ENCODE data around the gene SLIT3. TPM values are rescaled to one million over a fixed set of nuclear protein-coding genes. Genes with fewer than 3 reads are reported as not detected.

SLIT3 gene
- total RNA-seq, 1 donor from 2014 or later: 3.1 TPM

DNA sequence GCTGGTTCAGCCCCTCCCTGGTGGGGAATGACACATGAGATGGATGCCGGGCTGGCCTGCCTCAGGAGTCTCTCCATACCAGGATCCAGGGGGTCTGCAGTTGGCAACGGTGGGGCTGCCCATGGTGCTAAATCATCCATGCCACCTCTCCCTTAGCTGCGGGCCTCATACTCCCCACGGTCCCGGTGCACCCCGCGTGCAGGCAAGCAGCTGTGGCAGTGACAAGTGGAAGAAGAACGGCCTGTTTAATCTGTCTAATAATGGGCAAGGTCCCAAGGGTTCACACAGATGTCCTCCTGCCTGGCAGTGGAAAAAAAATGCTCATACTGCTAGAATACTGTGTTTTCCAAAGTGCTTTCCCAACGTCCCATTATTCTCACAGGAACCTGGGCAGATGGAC is 524.9 kb downstream of the SLIT3 start:
- TF ChIP-seq, protein P1, sequence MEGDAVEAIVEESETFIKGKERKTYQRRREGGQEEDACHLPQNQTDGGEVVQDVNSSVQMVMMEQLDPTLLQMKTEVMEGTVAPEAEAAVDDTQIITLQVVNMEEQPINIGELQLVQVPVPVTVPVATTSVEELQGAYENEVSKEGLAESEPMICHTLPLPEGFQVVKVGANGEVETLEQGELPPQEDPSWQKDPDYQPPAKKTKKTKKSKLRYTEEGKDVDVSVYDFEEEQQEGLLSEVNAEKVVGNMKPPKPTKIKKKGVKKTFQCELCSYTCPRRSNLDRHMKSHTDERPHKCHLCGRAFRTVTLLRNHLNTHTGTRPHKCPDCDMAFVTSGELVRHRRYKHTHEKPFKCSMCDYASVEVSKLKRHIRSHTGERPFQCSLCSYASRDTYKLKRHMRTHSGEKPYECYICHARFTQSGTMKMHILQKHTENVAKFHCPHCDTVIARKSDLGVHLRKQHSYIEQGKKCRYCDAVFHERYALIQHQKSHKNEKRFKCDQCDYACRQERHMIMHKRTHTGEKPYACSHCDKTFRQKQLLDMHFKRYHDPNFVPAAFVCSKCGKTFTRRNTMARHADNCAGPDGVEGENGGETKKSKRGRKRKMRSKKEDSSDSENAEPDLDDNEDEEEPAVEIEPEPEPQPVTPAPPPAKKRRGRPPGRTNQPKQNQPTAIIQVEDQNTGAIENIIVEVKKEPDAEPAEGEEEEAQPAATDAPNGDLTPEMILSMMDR (conservative IDR thresholded peaks at IDR 0.05; ENCODE audit: low read depth, low read length): no peak
- no peak for DNase-seq (ENCODE audit: low read depth)
- H3K4me3 ChIP-seq (ENCODE audit: low read depth, low read length): no peak overlapping the region

DNA sequence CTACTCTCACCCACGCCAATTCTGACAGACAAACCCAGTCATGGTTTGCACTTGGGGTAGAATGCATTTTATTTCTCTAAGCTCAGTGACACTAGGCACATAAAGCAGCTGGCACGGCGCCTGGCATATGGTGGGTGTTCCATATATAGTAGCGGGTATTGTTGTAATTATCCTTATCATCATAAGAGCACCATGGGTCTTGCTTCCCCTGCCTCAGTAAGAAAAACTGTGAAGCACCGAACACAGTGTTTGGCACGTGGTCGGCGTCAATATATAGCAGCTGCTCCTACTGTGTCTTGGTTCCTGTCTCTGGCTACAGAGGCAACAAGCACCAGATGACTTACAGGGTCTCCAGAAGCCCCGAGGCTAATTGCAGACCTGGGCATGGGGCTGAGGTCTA is 527.7 kb downstream of the SLIT3 start:
- TF ChIP-seq, protein P1 (conservative IDR thresholded peaks at IDR 0.05; ENCODE audit: low read depth, low read length): no peak
- DNase-seq (ENCODE audit: low read depth): no peak
- no peak overlapping the region for H3K4me3 ChIP-seq (ENCODE audit: low read depth, low read length)

DNA sequence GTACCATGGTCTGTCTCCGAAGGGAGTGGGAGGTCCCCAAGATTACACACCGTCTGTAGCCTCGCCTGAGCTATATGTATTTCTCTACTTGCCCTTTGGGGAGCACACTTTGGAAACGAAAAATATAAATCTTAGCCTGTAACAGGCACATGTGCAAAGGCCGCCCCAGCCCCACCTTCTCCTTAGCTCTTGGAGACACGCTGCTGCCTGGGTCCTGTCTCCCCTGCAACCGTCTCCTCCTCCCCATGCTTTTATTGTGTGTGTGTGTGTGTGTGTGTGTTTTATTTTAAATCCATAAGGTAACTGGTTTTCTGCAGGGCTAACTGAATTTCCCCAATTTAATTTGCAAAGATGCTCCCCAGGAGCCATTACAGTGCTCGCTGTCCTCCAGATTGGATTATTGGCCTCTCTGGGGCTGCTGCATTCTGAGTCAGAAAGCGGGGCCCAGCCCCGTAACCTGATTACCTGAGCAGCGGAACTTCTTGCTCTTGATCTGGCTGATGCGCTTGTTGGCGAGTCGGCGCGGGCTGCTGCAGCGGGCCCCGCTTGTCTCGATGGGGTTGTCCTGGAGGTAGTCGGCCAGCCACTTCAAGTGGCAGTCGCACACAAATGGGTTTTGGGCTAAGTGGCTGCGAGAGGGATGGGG is 528.5 kb downstream of the SLIT3 start:
- DNase-seq (ENCODE audit: low read depth): no peak
- TF ChIP-seq, protein P1 (conservative IDR thresholded peaks at IDR 0.05; ENCODE audit: low read depth, low read length): no peak
- H3K4me3 ChIP-seq (ENCODE audit: low read depth, low read length): no peak overlapping the region

DNA sequence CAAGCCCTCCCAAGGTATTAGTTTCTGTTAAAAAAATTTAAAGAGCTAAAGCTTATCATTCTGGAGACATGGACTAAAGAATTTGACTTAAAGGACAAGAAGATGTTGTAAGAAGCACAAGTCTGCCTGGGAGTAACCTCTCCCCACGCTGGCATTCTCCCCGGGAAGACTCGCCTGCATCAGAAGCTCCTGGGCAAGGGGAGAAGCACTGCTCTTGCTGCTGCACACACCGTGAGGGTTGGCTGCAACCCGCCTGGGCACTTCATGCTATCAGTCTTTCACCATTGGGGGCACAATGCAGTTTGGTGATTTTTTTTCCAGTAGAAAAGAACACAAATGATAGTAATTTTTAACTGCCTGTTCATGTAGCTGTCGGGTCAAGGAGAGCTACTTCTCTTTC is 529.3 kb downstream of the SLIT3 start:
- DNase-seq (ENCODE audit: low read depth): no peak
- TF ChIP-seq, protein P1 (conservative IDR thresholded peaks at IDR 0.05; ENCODE audit: low read depth, low read length): peak; percentile 16
- H3K4me3 ChIP-seq (ENCODE audit: low read depth, low read length): no peak overlapping the region

DNA sequence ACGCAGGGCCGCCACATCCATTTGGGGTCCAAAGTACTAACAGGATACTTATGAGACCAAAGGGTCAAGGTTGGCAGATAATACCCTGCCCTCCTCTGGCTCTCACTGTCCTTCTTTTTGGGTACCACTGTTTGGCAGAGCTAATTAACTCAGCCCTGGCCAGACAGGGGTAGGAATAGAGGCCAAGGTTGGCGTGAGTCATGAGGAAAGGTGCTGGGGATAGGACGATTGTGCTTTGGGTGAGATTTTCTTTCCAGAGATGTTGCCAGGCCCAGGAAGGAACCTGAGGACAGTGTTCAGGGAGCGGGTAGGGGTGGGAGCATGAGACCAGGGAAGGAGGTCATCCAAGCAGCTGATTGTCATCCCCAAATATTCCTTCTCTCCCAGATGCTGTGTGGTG is 529.9 kb downstream of the SLIT3 start:
- no peak overlapping the region for H3K4me3 ChIP-seq (ENCODE audit: low read depth, low read length)
- TF ChIP-seq, protein P1 (conservative IDR thresholded peaks at IDR 0.05; ENCODE audit: low read depth, low read length): no peak
- no peak for DNase-seq (ENCODE audit: low read depth)

DNA sequence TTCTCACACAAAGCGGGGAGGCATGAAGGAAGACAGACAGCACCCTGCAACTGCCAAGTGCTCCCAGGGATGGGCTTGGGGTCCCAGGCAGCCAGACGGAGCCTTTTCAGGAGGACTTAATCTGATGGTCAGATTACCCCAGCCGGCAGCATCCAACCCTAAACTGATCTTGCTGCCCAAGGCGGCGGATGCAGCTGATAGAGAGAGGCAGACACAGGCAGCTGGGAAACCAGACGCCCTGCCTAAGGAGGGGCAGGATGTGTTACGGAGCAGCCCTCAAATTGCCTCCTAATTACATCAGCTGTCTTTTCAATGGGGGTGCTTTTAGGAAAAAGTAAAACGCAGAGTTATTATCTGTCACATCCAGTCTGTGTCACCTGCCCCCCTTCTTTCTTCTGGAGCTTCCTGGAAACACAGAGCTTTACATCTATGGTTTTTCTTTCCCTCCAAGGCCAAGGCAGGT is 530.9 kb downstream of the SLIT3 start:
- TF ChIP-seq, protein P1 (conservative IDR thresholded peaks at IDR 0.05; ENCODE audit: low read depth, low read length): no peak
- no peak for DNase-seq (ENCODE audit: low read depth)
- H3K4me3 ChIP-seq (ENCODE audit: low read depth, low read length): no peak overlapping the region

DNA sequence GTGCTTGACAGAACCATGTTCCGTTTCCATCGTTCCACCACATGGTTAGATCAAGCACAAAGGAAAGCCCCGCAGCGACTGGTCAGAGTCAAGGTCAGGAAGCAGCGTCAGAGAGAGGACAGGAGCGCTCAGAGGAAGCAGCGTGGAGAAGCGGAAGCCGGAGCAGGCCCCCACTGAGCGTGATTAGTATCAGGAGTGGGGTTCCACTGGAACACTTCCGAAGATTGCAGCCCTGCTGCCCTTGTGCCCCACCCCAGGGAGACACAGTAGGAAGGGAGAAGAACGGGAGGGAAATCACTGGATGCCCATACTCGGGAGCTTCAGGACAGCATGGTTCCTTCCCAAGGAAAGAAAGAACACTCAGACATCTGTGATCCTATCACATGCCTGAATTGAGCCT is 532.8 kb downstream of the SLIT3 start:
- no peak for DNase-seq (ENCODE audit: low read depth)
- no peak overlapping the region for H3K4me3 ChIP-seq (ENCODE audit: low read depth, low read length)
- TF ChIP-seq, protein P1 (conservative IDR thresholded peaks at IDR 0.05; ENCODE audit: low read depth, low read length): no peak
